HuH-7 (cell line): Measurements from ENCODE around the gene LTC4S.
"Not testable (repeated sequence)": the region's sequence is repeated elsewhere in the genome, so short reads cannot be mapped to it uniquely, and the experiment has no call there.

Experiments used
- DNase-seq: peaks from one replicate; pipeline ENCODE4 v3.0.0; 2011; ENCODE audit warnings: low spot score

LTC4S gene

GRCh38 chr5:179769796-179770195 is 24.0 kb upstream of the LTC4S start:
- DNase-seq: no peak

- no peak for DNase-seq
Observed at GRCh38 chr5:179771311-179771895, 22.4 kb upstream of the LTC4S start.

DNA sequence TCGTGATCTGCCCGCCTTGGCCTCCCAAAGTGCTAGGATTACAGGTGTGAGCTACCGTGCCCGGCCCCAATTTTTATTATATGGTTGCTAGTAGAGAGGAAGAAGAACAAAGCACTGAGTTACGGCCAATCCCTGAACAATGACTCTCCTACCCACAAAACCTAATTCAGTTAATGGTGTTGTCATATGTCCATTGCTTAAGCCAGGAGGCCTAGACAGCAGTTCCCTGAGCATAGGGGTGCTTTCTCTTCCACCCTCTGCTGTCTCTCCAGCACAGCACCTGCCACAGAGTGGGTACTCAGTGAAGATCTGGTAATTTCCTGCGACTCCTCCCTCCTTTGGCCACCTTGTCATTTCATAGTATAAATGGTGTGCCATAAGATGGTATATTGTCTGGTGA is 21.4 kb upstream of the LTC4S start:
- DNase-seq: no peak

- no peak for DNase-seq
Observed at GRCh38 chr5:179773686-179774040, 20.1 kb upstream of the LTC4S start.

GRCh38 chr5:179774442-179774841 is 19.3 kb upstream of the LTC4S start:
- DNase-seq: no peak

GRCh38 chr5:179776411-179776938 is 17.3 kb upstream of the LTC4S start:
- DNase-seq: no peak

- no peak for DNase-seq
Observed at GRCh38 chr5:179777456-179777855, 16.3 kb upstream of the LTC4S start.

GRCh38 chr5:179777909-179778308 is 15.9 kb upstream of the LTC4S start:
- DNase-seq: no peak

- no peak for DNase-seq
Observed at GRCh38 chr5:179778591-179778990, 15.2 kb upstream of the LTC4S start.

DNA sequence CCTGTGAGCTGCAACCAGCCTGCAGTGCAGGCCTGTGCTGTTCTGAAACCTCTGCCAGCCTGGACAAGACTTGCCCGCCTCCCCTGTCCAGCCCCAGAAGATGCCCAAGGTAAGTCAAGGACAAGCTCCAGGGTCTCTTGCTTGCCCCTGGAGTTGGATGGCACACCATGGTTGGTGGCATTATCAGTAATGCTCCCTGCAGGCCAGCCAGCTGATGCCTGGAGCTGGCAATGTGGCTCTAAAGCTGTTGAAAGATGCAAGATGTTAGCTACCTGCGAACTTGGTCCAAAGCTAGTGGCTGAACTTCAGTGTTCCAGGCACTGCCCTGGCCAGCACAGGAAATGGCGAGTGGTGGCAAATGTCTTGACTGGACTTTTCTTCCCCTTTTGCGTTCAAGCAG is 14.0 kb upstream of the LTC4S start:
- DNase-seq: no peak

- no peak for DNase-seq
Observed at GRCh38 chr5:179780362-179780761, 13.4 kb upstream of the LTC4S start.

DNA sequence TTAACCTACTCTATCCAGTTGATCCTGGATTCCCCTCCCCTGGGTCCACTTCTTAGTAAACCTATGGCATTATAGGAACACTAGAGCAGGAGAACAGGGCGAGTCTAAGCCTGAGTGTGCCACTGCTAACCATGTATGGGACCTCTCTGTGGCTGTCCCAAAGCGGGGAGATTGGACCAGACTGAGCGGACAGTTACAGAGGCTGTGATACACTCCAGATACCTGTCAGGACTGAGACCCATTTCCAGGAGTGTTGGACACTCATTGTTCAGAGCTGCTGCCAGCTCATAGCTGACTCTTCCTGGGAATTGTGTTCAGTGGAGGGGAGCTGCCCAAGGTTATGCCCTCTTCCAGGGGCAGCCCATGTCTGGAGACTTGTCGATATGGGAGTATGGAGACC is 11.9 kb upstream of the LTC4S start:
- DNase-seq: no peak

DNA sequence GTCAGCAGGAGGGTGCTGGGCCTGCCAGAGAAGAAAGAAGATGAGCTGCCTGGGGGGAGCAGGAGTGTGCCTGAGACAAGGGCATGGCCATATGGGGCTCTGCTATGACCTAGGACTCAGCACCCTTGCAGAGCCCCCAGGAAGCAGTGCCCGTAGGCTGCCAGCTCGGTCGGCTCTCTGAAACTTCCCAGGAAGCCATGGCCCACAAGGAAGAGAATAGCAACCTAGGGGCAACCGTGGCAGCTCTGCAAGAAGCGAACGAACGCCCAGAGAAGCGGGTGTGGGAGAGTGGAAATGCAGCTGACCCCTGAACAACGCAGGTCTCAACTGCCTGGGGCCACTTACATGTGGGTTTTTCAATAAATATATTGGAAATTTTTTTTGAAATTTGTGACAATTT is 10.7 kb upstream of the LTC4S start:
- DNase-seq: no peak

DNA sequence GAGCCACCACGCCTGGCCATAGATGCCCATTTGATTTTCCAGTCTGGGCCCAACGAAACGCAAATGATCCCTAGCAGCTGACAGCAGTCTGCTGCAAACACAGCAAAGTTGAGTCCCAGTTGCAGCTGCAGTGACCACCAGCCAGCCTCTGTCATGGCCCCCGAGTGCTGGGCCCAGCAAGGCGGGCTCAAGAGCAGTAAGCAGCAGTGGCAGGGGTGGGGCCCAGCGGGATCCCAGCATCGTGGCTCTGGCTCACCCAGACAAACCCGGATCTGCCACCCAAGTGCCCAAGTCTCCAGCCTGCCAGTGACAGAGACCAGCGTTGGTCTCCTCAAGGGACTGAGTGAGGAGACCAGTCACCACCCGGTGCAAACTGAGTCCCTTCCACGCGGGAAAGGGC is 6.9 kb upstream of the LTC4S start:
- DNase-seq: no peak

- DNase-seq: no peak
Observed at GRCh38 chr5:179788193-179788854, 5.5 kb upstream of the LTC4S start.

GRCh38 chr5:179789278-179789677 is 4.5 kb upstream of the LTC4S start:
- DNase-seq: not testable (repeated sequence)

GRCh38 chr5:179791881-179792611 is 1.7 kb upstream of the LTC4S start:
- no peak for DNase-seq

DNA sequence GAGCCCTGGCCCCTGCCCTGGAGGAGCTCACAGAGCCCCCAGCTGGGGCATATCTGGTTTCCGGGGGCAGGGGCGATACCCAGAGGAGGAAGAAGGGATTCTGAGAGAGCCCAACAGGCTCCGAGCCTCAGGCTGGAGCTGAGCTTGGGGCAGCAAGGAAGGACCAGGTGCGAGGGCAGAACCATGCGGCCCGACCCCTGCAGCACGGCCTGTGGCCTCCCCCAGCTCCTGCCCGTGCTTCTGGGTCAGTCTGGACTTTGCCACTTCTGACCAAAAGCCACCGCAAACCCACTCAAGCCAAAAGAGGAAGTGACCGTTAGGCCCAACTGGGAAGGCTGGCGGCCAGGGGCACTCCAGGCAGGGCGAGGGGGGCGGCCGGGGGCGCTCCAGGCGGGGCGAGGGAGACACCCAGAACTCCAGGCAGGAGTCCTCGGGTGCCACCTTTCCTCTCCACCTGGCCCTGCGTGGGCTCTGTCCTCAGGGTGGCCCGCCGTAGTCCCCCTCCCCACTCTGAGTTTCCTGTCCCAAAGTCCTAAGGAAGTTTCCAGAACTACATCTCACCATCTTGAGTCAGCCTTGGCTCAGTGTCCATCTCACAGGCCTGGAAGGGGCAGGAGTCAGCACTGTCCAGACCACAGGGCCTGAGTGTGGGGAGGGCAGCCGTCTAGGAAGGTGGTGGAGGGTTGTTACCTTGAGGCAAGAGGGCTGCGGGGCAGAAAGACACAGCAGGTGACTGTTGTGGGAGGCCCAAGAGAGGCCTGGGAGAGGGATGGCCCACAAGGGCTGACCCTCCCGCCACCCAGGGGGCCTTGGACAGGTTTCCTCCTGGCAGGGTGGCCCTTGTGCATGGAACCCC is 946 bp upstream of the LTC4S start:
- no peak for DNase-seq

GRCh38 chr5:179794171-179794570 is 385 bp downstream of the LTC4S start:
- no peak for DNase-seq

DNA sequence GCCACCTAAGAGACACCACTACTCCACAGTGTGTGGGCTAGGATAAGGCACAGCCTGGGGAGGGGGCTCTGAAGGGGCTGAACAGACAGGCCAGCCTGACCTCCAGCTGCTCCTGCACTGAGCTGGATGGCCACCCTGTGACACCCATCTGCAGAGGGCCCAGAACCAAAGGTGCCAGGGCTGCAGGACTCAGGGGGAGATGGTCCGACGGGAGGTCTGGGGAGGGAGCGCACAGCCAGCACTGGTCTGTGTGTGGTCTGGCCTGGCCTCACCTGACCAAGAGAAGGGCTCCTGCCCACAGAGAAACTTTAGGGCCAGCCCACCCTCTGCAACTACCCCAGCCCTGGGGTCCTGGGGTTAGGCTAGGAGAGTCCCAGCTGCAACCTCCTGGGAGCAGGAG is 789 bp downstream of the LTC4S start:
- DNase-seq: no peak

DNA sequence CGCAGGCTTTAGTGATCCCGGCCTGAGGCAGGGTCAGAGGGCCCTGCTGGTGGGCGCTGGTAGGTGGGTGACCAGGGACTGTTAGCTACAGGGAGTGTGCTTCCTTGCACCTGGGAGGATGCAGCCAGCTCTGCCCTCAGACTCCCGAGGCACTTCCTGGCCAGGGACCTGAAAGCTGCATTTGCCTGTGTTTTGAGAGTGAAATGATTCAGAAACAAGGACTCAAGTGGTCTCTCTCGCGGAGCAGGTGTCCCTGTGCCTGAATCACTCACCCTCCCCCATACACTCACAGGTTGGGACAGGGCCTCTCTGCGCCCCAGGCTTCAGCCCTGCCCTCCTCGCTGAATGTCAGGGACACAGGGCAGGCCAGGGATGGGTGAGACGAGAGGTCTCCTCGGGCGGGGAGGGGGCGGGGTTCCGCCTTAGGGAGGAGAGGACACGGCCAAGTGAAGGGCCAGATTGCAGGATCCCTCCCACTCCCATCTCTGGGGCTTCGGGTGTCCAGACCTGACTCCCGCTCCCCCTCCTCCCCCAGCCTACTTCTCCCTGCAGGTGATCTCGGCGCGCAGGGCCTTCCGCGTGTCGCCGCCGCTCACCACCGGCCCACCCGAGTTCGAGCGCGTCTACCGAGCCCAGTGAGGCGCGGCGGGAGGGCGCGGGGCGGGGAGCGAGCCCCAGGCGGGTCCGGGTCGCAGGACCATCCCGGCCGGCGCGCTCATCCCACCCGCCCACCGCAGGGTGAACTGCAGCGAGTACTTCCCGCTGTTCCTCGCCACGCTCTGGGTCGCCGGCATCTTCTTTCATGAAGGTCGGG is 1.5 kb downstream of the LTC4S start:
- DNase-seq: no peak
